GM12878 (cell line): Measurements from ENCODE around the gene CERK. TPM values are rescaled to one million over a fixed set of nuclear protein-coding genes. Genes with fewer than 3 reads are reported as not detected.

Source experiments
- ATAC-seq: fragments of 200-7000 bp; cut with Tn5 transposase; 3 replicates; pipeline ENCODE4 v1.9.1; 2020; ENCODE audit warnings: mild to moderate bottlenecking, moderate library complexity
- BruUV-seq: library from RNA; stranded (reverse); fragments of 400-500 nt; replicated peaks from 2 replicates; lab custom pipeline; 2021; lab: Mats Ljungman, UMichigan
- CTCF ChIA-PET: fragments of 300-600 bp; sonication (Branson Sonifier 250); formaldehyde crosslinking; extraction: SDS; loops from one replicate; lab custom pipeline; 2021; ENCODE audit warnings: inconsistent platforms; lab: Yijun Ruan, JAX
- POLR2A ChIA-PET: fragments of 350-600 bp; formaldehyde crosslinking; extraction: SDS; loops from one replicate; lab custom pipeline; 2021; ENCODE audit warnings: inconsistent platforms; lab: Charles Lee
- RAD21 ChIA-PET: fragments of 300-600 bp; sonication (Branson Sonifier 250); formaldehyde crosslinking; loops from one replicate; lab custom pipeline; 2023; ENCODE audit warnings: antibody characterized with exemption; ENCODE audit not compliant: unreplicated experiment; lab: Charles Lee
- SMC1A ChIA-PET: fragments of 300-600 bp; sonication (Branson Sonifier 250); formaldehyde crosslinking; loops from one replicate; lab custom pipeline; 2023; ENCODE audit not compliant: unreplicated experiment, uncharacterized antibody; lab: Charles Lee
- DNase-seq: peaks from one replicate; pipeline ENCODE4 v3.0.0-alpha.2; 2011; ENCODE audit warnings: low read depth, low spot score
- FAIRE-seq: peaks from 3 replicates; lab custom pipeline; 2011; peaks lifted over from hg19 to GRCh38; lab: Jason Lieb, UNC
- H2AFZ ChIP-seq: 2 replicates; pipeline ENCODE4 v1.6.0; 2011; ENCODE audit warnings: low read depth, low read length, control low read depth; ENCODE audit not compliant: control insufficient read depth
- H3K27ac ChIP-seq: 2 replicates; pipeline ENCODE4 v1.5.1; 2011; ENCODE audit warnings: control low read depth; ENCODE audit not compliant: control insufficient read depth, insufficient read depth
- H3K27me3 ChIP-seq, 2 experiments: replicated peaks in 1 of 2; 2 replicates each; pipeline versions ENCODE4 v1.6.0 to v1.6.1; 2011; ENCODE audit warnings: low read length in 1 of 2; ENCODE audit not compliant: control insufficient read depth in 2 of 2, insufficient read depth in 2 of 2
- H3K36me3 ChIP-seq, 2 experiments: 2 replicates each; pipeline ENCODE4 v1.5.1; 2011; ENCODE audit warnings: low read length in 1 of 2; ENCODE audit not compliant: control insufficient read depth in 2 of 2, insufficient read depth in 2 of 2
- H3K4me1 ChIP-seq: 2 replicates; pipeline ENCODE4 v1.6.1; 2011; ENCODE audit warnings: mild to moderate bottlenecking, low read length, moderate library complexity, mixed read lengths; ENCODE audit not compliant: control insufficient read depth, insufficient read depth
- H3K4me2 ChIP-seq: 2 replicates; pipeline ENCODE4 v1.6.0; 2011; ENCODE audit warnings: control low read depth; ENCODE audit not compliant: control insufficient read depth, insufficient read depth
- H3K4me3 ChIP-seq: fragments of 200-600 bp; sonication (generic); 2 replicates; pipeline ENCODE4 v1.5.1; 2016
- H3K79me2 ChIP-seq: 2 replicates; pipeline ENCODE4 v1.6.0; 2011; ENCODE audit warnings: low read length; ENCODE audit not compliant: control insufficient read depth, insufficient read depth
- H3K9ac ChIP-seq: 2 replicates; pipeline ENCODE4 v1.8.0; 2011; ENCODE audit warnings: low read length, control low read depth, mixed read lengths; ENCODE audit not compliant: control insufficient read depth, insufficient read depth
- H3K9me3 ChIP-seq: replicated peaks from 3 replicates; pipeline ENCODE4 v1.5.1; 2011; ENCODE audit warnings: mild to moderate bottlenecking, low read length; ENCODE audit not compliant: control insufficient read depth, insufficient read depth
- H4K20me1 ChIP-seq: 2 replicates; pipeline ENCODE4 v1.6.0; 2011; ENCODE audit not compliant: control insufficient read depth, insufficient read depth
- CBFB ChIP-seq: IDR thresholded peaks from 2 replicates; pipeline ENCODE4 v1.6.1; 2016; ENCODE audit warnings: antibody characterized with exemption, low read depth
- CHD4 ChIP-seq: fragments of 200-600 bp; sonication (generic); IDR thresholded peaks from 2 replicates; pipeline ENCODE4 v1.6.1; 2016; ENCODE audit warnings: mild to moderate bottlenecking
- E2F8 ChIP-seq: fragments of 450-650 bp; IDR thresholded peaks from 2 replicates; pipeline ENCODE4 v1.6.1; 2018; ENCODE audit warnings: mild to moderate bottlenecking, low read depth, moderate library complexity; ENCODE audit not compliant: partially characterized antibody
- EED ChIP-seq: sonication (generic); IDR thresholded peaks from 2 replicates; pipeline ENCODE4 v1.6.1; 2016; ENCODE audit warnings: antibody characterized with exemption, low read depth
- GABPA ChIP-seq: IDR thresholded peaks from 2 replicates; pipeline ENCODE4 v1.6.1; 2014; ENCODE audit warnings: antibody characterized with exemption, low read depth, mild to moderate bottlenecking, inconsistent platforms
- HSF1 ChIP-seq: fragments of 150-350 bp; IDR thresholded peaks from 2 replicates; pipeline ENCODE4 v1.6.1; 2014; ENCODE audit warnings: mild to moderate bottlenecking, low read depth, low read length
- MAX ChIP-seq: IDR thresholded peaks from 2 replicates; pipeline ENCODE4 v1.6.1; 2012; ENCODE audit warnings: low read depth, low read length, improper control_type of control experiment
- NFYA ChIP-seq: IDR thresholded peaks from 2 replicates; pipeline ENCODE4 v1.6.1; 2011; ENCODE audit warnings: low read depth, mild to moderate bottlenecking, low read length, improper control_type of control experiment, borderline replicate concordance
- PAX8 ChIP-seq: fragments of 450-650 bp; IDR thresholded peaks from 2 replicates; pipeline ENCODE4 v1.6.1; 2017; ENCODE audit warnings: mild to moderate bottlenecking, moderate library complexity
- TARDBP ChIP-seq: IDR thresholded peaks from 2 replicates; pipeline ENCODE4 v1.6.1; 2016; ENCODE audit warnings: borderline replicate concordance
- TCF7 ChIP-seq: IDR thresholded peaks from 2 replicates; pipeline ENCODE4 v1.6.1; 2014; ENCODE audit warnings: antibody characterized with exemption, borderline replicate concordance
- WGBS: methylation state at CpG from one replicate; pipeline ENCODE4 v1.1.6; 2016; ENCODE audit warnings: low lambda C conversion rate; ENCODE audit not compliant: insufficient replicate concordance, insufficient coverage; ENCODE audit errors: missing lambda C conversion rate; 5-methylcytosine and 5-hydroxymethylcytosine counted together
- in situ Hi-C: fragments of 300-500 bp; cut with MboI; formaldehyde crosslinking; loops from 9 replicates; pipeline ENCODE4 v1.14.3; 2018; ENCODE audit warnings: mixed read lengths
- intact Hi-C: fragments of 100-400 bp; cut with micrococcal nuclease; formaldehyde crosslinking; loops from one replicate; pipeline ENCODE4 v1.14.2; 2022; ENCODE audit not compliant: unreplicated experiment
- polyA plus RNA-seq, 11 experiments: library from polyadenylated mRNA; depleted of rRNA in 4 of 11; unstranded in 6 of 11; stranded (reverse) in 5 of 11; fragments of >200 nt; fragmentation: Nextera tagmentation in 4 of 11; fragmentation: Illumina TruSeq in 1 of 11; extraction: Ambion mirVana in 4 of 11; extraction: Trizol in 1 of 11; gene quantifications; 1 replicate in 1 of 11; 2 replicates in 10 of 11; pipeline versions ENCODE4 v1.2.1 to v1.2.3, GENCODE V29; 2011 to 2016; ENCODE audit warnings: inconsistent platforms in 2 of 11, missing spikeins in 2 of 11, low read depth in 1 of 11
- total RNA-seq, 4 experiments: library from RNA; depleted of rRNA in 3 of 4; stranded (reverse); fragments of >200 nt in 3 of 4; fragmentation: Illumina TruSeq in 1 of 4; extraction: Trizol in 1 of 4; gene quantifications; 2 replicates each; pipeline versions ENCODE4 v1.2.1 to v1.2.3, GENCODE V29; 2013 to 2021

CERK gene
- total and polyA plus RNA-seq, 10 of the 15 experiments (the other 5 are each of a cell fraction or from before 2014, with no cell fraction given): 4.0 to 41.1 (median 30.2) TPM

GRCh38 chr22:46650078-46650810 lies 87.8 kb downstream of the CERK start:
- TF ChIP-seq TARDBP (no peak), HSF1 (no peak)
- H2AFZ ChIP-seq: no peak overlapping the region
- H3K27ac ChIP-seq: no peak overlapping the region
- H3K4me3 ChIP-seq: no peak overlapping the region
- H3K4me2 ChIP-seq: no peak overlapping the region
- H3K27me3 ChIP-seq: no peaks in the 10 kb centered on the region
- DNase-seq (no peak), FAIRE-seq (no peak), ATAC-seq (no peak)
- H3K9me3 ChIP-seq: no peaks in the 10 kb centered on the region
- intact Hi-C loops (no loop called here), in situ Hi-C loops (no loop called here)
- ChIA-PET SMC1A (no interaction called here), CTCF (no interaction called here), POLR2A (no interaction called here), RAD21 (no interaction called here)
- BruUV-seq: no TSS peak
- H3K36me3 ChIP-seq: peaks cover 0 to 2% of the 10 kb centered on the region in 2 experiments; a peak in 1 of 4 replicates
- H4K20me1 ChIP-seq: no peaks in the 10 kb centered on the region
- no peak overlapping the region for H3K9ac ChIP-seq
- H3K79me2 ChIP-seq: no peaks in the 10 kb centered on the region
- WGBS: 48% methylated on average over 25 of the region's 25 CpGs
- H3K4me1 ChIP-seq: peaks cover 7% of the 10 kb centered on the region

GRCh38 chr22:46649141-46650077 lies 88.6 kb downstream of the CERK start:
- Histone ChIP-seq H3K9me3 (no peaks in the 10 kb centered on the region), H3K4me1 (peaks cover 7% of the 10 kb centered on the region), H3K4me2 (no peak overlapping the region), H2AFZ (no peak overlapping the region), H3K79me2 (no peaks in the 10 kb centered on the region), H3K4me3 (no peak overlapping the region), H3K9ac (no peak overlapping the region), H4K20me1 (no peaks in the 10 kb centered on the region), H3K36me3 (peaks cover 0 to 2% of the 10 kb centered on the region in 2 experiments; a peak in 1 of 4 replicates), H3K27ac (no peak overlapping the region), H3K27me3 (no peaks in the 10 kb centered on the region)
- CTCF ChIA-PET: no interaction called here
- in situ Hi-C loops: no loop called here
- DNase-seq: no peak
- intact Hi-C loops: no loop called here
- TF ChIP-seq TCF7: no peak
- no peak for TF ChIP-seq MAX
- no peak for TF ChIP-seq GABPA
- no peak for TF ChIP-seq NFYA
- TF ChIP-seq CHD4: no peak
- no peak for TF ChIP-seq E2F8
- no peak for TF ChIP-seq PAX8
- no peak for TF ChIP-seq EED
- no peak for TF ChIP-seq CBFB
- RAD21 ChIA-PET: no interaction called here
- WGBS: 63% methylated on average over 25 of the region's 25 CpGs
- FAIRE-seq: no peak
- BruUV-seq: no TSS peak
- SMC1A ChIA-PET: no interaction called here
- ATAC-seq: no peak
- POLR2A ChIA-PET: no interaction called here
